ACHN (cell line): ENCODE results near the gene MSGN1.

Source experiments
- DNase-seq: peaks from one replicate; pipeline ENCODE4 v3.0.0-alpha.2; 2015
- in situ Hi-C: cut with HindIII; loops from 2 replicates; pipeline ENCODE4 v1.10.0; 2017; ENCODE audit warnings: low sequenced_read_pairs, low pct_ligation_motif_present, low pct_unique_long_range_greater_than_20kb

The MSGN1 gene

DNA sequence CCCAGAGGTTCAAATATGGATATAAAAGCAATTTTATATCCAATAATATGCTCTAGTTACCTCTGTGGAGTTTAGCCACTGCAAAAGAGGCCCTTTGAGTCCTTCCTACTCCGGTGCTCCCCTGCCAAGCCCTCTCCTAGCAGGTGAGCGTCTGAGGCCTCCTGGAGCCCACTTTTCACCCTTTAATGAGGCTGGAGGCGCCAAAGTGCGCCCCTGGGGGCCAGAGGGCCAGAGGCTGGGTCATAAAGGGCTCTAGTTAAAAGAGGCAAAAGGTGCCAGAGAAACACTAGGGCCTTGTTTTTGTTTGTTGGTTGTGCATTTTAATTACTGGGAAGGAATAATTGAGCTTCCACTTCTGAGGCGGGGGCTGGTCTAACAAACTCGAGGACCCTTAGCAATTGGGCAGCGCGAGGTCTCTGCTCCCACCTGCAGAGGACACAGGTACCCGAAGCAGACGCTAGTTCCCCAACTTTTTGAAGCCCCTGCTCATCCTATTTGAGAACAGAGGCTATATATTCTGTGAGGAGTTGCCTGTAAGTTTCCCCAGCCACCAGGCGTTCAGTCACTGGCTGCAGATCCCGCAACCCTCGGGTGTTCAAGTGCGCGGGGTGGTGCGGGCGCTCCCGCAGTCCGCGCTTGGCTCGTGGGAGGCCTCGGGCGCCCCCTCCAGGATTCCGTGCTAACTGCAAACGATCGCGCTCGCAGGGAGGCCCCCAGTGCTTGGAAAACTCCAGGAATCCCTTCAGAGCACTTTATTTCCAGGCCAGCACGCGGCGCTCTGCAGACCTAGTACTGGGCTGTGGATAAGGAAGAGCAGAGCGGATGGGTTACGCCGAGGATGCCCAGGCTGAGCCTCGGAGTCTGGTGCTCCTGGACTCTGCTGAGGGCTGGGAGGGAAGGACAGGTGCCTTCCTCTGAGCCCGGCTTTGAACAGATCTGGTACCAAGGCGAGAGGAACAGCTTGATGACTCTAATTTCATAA is 14.1 kb downstream of the MSGN1 start:
- in situ Hi-C loops = no loop called here
- DNase-seq = peak; percentile 94

DNA sequence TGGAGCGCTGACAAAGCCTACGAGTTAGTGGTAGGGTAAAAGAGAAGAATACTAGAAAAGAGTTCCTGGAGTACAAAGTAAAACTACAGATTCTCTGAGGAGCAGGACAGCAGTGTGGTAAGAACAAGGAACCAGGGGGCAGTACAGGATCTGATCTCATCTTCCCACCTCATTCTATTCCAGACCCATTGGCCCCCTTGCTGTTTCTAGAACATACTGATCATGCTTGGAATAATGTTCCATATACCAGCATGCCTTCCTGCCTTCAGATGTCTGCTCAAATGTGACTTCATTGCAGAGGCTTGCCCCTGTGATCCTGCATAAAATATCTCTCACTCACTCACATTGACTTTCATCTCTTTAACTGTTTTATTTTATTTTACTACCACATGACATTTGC is 19.3 kb downstream of the MSGN1 start:
- in situ Hi-C loops = no loop called here

DNA sequence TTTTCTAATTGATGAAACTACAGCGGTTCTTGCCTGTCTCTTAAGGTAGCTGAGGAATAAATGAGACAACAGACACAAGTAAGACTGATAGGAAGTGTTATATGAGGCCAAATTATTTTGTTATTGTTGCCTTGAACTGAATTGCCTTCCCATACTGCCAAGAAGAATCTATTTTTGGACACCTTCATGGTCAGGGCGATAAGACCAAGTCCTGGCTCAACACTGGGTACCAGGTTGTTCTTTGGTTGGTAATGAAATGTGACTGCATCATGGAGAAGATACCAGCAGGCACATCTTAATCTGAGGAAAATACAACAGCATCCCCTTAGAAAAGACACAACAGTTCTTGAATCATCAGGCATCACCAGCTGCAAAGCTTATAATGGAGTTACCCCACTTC is 23.7 kb downstream of the MSGN1 start:
- in situ Hi-C loops = no loop called here
- no peak for DNase-seq

More for the DNA sequence above, 19.3 kb downstream of the MSGN1 start:
- no peak for DNase-seq

DNA sequence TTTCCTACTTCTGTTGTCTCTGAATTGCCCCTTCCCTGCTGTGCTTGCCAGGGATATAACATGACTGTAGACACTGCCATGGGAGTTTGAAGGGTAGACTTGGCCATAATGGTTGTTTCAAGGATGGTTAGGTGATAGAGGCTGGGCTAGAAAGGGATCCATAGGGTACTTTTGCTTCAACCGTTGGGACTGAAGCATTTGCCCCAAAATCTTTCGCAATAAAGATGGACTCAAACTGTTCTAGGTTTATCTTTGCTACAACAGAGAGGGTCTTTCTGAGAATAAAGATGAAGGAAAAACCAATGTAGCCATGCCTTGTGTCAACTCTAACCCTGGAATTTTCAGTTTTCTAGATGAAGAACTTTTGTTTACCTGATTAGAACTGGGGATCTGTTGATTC is 27.2 kb downstream of the MSGN1 start:
- in situ Hi-C loops = no loop called here
- DNase-seq = no peak

DNA sequence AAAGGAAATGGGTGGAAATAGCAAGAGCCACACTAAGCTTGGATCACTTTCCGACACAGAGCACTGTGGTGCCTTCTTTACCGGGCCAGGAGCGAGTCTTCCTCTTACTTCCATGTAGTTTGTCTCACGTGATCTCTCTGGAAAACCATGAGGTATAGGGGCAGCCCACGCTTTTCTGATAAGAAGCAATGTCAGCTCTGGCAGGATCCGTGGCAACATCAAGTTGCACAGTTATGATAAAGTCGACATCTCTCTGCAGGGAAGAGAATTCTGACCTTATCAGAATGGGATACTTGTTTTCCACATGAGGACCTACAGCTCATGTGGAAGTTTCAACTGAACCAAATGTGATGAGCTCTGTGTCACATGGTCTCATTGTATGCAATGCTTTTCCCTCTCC is 29.5 kb downstream of the MSGN1 start:
- DNase-seq = no peak
- in situ Hi-C loops = no loop called here

DNA sequence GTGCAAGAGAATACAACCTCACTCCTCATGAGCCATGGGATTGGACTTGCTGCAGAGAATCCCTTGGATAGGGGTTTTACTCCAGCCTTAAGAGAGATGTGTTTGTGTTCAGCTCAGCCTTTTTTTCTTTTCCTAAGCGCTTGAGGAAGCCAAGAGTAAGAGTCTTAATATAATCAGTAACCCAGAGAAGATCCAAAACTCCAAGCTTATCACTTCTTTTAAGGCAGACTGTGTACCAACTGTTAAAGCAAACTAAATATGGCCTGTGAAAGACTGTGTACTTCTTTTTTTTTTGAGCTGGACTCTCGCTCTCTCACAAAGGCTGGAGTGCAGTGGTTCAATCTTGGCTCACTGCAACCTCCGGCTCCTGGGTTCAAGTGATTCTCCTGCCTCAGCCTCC is 30.4 kb downstream of the MSGN1 start:
- DNase-seq = no peak
- in situ Hi-C loops = no loop called here

DNA sequence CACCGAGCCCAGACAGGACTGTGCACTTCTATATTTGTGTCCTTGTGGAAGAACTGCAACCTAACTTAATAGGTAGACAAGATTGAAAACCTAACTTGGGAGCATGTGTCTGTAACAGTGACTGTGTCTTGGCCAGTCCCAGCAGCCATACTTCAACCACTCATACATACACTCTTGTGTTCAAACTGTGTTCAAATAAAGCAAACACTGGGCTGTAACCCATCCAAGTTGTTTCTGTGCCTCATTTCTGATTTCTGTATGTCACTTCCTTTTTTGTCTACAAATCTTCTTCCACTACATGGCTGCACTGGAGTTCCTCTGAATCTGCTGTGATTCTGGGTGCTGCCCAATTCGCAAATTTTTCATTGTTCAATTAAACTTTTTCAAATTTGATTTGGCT is 31.0 kb downstream of the MSGN1 start:
- in situ Hi-C loops = no loop called here
- DNase-seq = no peak

DNA sequence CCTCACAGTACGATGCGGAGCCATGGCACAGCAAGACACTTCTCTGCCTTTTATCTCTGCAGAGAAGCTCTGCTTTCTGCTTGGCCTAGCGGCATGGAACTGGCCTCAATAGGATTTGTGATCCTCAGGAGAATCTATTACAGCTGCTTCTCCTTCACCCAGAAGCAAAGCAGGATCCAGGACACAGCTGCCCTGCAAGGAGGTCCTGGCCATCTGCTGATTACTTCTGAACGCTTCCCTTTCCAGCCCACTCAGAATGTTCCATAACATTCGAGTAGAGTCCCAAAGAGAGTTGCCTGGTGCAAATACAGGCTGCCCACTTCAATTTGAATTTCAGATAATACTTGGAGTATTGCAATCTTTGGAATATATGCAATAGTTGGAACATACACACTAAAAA is 33.0 kb downstream of the MSGN1 start:
- DNase-seq = no peak
- in situ Hi-C loops = no loop called here

DNA sequence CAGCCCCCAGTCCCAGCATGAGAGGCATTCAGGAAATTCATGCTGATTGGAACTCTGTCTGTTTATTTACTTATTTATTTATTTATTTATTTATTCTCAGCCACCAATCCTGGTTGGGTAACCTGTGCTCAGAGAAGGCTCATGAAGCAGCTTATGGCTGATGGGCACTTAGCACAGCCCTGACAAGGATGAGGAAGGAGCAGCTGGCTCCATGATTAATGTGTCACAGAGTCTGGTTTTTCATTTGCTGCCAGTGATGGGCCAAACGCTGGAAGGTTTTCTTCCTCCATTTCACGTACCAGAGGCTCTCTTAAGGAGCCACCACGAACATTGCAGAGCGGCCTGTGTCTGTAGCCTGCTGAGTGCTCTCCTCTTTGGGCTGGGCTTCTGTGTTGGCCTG is 33.9 kb downstream of the MSGN1 start:
- no peak for DNase-seq
- in situ Hi-C loops = no loop called here

DNA sequence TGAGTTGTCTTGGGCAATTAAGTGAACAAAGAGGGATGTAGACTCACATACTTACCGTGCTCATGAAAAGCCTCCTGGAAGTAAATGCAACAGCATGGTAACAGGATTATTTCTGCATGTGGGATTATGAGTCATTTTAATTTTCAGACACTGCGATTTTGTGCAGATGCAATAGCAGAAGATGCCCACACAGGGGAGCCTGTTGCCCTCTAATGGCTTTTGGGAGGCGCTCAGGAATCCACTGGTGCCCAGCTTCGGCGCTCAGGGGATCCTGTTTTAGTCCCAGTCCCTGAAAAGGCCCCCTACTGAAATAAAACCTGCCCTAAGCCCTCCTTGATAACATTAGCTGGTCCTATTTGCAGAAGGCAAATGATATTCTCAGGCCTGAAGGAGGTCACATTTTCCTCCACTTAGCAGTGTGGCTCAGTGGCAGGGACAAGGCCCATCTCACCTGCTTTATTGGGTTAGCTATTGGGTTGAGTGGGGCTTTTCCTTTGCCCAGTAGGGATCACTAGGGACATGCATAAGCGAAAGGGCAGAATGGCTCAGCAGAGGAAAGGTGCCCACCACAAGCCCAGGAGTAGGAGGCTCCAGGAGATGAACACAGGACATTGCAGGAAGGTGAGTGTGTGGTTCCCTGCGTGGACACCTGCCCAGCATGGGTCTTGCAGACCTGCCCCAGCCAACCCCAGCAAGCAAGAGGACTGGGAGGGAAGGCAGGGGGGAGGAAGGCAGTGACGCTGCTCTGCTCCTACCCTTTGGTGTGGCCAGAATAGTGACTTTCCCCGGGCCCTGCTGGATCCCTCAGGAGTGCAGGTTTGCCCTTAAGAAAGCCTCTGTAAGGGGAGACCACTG is 35.7 kb downstream of the MSGN1 start:
- in situ Hi-C loops = no loop called here

DNA sequence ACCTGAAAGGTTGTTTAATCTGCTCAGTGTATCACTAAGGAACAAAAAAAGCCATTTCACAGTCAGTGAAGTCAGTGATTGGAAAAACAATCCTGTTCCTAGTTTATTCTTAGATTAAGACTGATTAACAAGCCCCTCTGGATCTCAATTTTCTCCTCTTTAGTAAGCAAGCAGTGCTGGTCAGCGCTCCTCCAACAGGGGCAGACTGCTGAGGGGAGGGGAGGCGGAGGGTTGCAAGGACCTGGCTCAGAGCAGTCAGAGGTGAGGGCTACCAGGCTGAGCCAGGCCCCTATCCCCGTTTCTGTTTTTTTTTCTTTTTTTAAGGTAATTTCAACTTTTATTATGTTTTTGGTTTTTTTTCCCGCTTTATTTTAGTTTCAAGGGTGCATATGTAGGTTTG is 37.5 kb downstream of the MSGN1 start:
- DNase-seq = no peak
- in situ Hi-C loops = no loop called here

More for the DNA sequence above, 35.7 kb downstream of the MSGN1 start:
- peak; percentile 72 for DNase-seq

DNA sequence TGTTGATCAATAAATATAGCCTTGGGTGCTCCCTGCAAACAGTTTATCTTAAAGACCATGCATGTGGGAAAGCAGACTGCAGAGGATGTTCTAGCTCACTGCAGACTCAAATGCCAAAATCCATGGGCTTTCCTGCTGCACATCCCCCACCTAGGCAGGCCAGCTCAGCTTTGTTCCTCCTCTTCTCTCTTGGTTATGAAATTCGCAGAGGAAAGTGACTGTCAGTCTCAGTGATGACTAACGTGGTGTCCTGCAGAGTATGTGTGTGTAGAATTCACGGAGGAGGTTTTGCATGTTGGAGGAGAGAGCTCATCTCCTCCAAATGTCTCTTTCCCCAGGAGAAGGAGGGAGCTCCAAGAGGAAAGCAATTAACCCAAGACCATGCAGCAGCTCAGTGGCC is 40.8 kb downstream of the MSGN1 start:
- in situ Hi-C loops = no loop called here
- no peak for DNase-seq

DNA sequence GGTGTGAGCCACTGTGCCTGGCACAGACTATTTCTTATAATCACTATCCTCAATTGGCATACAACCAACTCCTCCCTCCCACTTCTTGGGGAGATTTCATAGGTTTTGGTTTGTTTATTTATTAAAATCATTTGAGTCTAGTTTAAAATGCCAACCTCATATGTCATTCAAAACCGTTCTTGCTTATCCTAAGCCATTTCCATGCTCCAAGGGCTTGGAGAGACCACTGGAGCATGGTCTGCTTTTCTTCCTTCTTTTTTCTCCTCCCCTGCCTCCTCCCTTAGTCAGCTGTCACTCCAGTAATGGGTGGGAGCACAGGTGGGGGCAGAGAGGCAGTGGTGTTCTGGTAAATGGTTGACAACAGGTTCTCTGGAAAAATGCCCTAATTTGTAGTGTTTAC is 41.8 kb downstream of the MSGN1 start:
- in situ Hi-C loops = no loop called here
- no peak for DNase-seq

DNA sequence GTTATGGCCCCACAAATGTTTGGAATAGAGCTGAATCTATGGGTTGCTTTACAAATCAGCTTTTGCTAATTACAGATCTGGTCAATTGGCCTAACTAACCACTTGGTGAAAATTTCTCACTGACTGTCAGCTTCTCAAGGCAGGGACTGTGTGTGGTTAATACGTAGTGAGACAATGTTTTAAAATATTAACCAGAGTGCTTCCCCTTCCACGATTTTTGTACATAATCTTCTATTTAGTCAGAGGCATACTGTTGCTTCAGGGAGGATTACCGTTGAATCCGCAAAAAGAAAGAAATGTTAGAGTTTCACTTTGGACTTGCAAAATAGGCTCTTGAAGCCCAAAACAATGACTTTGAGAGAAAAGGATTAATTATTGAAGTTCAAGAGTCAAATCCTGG is 47.3 kb downstream of the MSGN1 start:
- in situ Hi-C loops = no loop called here
- peak; percentile 74 for DNase-seq

DNA sequence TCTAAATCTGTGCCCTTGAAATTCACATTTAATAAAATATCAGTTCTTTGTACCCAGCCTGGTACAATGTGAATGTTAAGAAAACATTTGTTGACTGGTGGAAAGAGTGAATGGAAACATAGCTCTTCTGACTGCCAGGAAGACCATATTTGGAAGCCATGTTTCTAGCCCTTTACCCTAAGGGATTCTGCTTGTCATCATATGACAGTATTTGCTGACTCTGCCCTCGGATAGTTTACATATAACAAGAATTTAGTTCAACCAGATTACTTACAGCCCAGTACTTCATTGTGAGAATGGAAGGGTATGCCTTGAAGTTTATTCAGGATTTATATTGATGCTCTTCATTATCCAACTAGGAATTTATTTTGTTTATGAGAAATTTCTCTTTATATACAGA is 48.4 kb downstream of the MSGN1 start:
- in situ Hi-C loops = no loop called here
- no peak for DNase-seq

DNA sequence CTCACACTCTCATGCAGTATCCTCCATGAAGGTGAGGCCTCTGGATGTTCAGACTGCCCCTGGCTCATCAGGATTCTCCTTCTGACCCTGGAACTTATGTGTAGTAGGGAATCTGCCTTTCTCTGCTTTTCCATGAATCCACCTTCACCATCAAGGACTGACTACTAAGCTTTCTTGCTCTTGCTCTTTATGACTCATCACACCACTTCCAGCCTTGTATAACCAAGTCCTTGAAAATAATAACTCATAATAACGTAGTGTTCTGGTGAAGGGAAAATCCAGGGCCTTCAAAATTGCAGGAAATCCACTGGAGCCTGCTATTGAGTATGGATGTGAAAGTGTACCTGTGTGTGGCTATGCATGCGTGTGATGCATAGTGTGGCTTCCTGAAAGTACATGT is 50.9 kb downstream of the MSGN1 start:
- no peak for DNase-seq
- in situ Hi-C loops = no loop called here
